NB4 (cell line): ENCODE data around the gene CABLES1.

Experiments
- DNase-seq: peaks from one replicate; pipeline ENCODE4 v3.0.0; 2010; ENCODE audit warnings: low read depth
- H3K4me3 ChIP-seq: one replicate; pipeline ENCODE4 v1.5.1; 2011; ENCODE audit warnings: mild to moderate bottlenecking, low read depth, low read length, moderate library complexity
- MAX ChIP-seq: IDR thresholded peaks from 2 replicates; pipeline ENCODE4 v1.6.1; 2011; ENCODE audit warnings: low read depth, low read length
- MYC ChIP-seq: IDR thresholded peaks from 2 replicates; pipeline ENCODE4 v1.6.1; 2011; ENCODE audit warnings: low read depth, low read length
- POLR2A ChIP-seq: IDR thresholded peaks from 2 replicates; pipeline ENCODE4 v1.6.1; 2011; ENCODE audit warnings: mild to moderate bottlenecking; ENCODE audit not compliant: insufficient read length; ENCODE audit errors: extremely low read depth
- TF ChIP-seq, protein P1 (sequence below): IDR thresholded peaks from one replicate; pipeline ENCODE4 v1.5.1; 2012; ENCODE audit warnings: low read depth, low read length

Gene CABLES1

DNA sequence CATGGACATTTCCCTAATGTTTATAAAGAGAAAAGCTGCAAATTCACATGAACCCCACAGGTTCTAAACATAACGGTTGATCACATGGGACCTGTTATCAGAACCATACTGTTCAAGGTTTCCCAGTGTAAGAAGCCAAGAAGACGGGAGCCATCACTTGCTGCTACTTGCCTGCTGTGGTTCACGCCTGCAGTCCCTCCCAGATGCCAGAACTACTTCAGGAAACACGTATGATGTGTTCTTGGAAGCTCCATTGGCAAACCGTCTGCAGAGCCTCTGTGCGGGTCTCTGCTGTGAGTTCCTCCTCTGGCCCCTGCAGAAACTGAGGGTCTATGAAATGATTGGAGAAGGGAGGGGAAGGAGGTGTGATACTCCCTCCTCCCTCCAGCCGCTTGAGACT is 75.2 kb downstream of the CABLES1 start:
- TF ChIP-seq MAX (no peak), MYC (no peak), POLR2A (no peak)
- TF ChIP-seq, protein P1, sequence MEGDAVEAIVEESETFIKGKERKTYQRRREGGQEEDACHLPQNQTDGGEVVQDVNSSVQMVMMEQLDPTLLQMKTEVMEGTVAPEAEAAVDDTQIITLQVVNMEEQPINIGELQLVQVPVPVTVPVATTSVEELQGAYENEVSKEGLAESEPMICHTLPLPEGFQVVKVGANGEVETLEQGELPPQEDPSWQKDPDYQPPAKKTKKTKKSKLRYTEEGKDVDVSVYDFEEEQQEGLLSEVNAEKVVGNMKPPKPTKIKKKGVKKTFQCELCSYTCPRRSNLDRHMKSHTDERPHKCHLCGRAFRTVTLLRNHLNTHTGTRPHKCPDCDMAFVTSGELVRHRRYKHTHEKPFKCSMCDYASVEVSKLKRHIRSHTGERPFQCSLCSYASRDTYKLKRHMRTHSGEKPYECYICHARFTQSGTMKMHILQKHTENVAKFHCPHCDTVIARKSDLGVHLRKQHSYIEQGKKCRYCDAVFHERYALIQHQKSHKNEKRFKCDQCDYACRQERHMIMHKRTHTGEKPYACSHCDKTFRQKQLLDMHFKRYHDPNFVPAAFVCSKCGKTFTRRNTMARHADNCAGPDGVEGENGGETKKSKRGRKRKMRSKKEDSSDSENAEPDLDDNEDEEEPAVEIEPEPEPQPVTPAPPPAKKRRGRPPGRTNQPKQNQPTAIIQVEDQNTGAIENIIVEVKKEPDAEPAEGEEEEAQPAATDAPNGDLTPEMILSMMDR: no peak
- no peak overlapping the region for H3K4me3 ChIP-seq
- DNase-seq: no peak

DNA sequence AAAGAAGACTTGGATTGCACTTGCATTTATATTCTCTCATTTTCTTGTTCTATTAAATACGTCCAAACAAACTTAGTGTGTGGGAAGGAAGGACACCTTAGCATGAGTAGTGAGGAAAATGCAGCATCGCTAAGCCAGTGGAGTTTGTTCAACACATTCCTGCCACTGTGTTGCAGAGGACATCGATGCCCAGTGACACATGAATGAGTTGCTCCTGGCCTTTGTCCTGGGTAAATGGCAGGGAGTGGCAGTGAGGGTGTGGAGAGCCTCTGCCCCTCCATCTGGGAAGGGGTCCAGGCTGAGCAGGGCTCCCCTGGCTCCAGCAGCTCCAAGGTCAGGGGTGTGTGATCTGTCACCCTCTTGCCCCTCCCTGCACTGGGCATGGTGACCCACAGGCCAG is 75.9 kb downstream of the CABLES1 start:
- no peak for DNase-seq
- no peak overlapping the region for H3K4me3 ChIP-seq
- TF ChIP-seq POLR2A (no peak), MYC (no peak), MAX (no peak)
- TF ChIP-seq, protein P1: no peak

- no peak for TF ChIP-seq MYC
- TF ChIP-seq, protein P1: no peak
- no peak for TF ChIP-seq MAX
- TF ChIP-seq POLR2A: no peak
- no peak for DNase-seq
- no peak overlapping the region for H3K4me3 ChIP-seq
These were observed 76.9 kb downstream of the CABLES1 start for GRCh38 chr18:23212161-23212560.

DNA sequence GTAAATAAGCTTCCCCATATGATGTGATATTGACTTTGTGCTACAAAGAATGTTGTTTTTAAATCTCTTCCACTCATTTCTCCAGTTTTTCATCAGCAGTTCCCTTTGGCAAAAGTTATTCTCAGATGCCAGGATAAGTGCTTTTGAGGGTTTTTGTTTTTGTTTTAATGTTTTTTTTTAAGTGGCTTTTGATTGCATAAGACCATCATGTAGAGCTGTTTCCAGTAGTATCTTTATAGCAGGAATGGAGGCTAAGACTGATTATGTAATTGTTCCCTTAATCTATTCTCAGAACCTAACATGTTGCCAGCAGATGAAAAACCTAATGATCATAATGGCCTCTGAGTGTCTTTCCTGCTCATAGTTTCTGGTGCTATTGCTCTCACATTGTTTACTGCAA is 77.9 kb downstream of the CABLES1 start:
- no peak for DNase-seq
- no peak overlapping the region for H3K4me3 ChIP-seq
- TF ChIP-seq MYC: no peak
- no peak for TF ChIP-seq POLR2A
- TF ChIP-seq, protein P1: no peak
- TF ChIP-seq MAX: no peak

- TF ChIP-seq MYC (no peak), MAX (no peak), POLR2A (no peak)
- TF ChIP-seq, protein P1: no peak
- H3K4me3 ChIP-seq: no peak overlapping the region
- DNase-seq: no peak
These were observed 82.5 kb downstream of the CABLES1 start for GRCh38 chr18:23217781-23218180.

- DNase-seq: no peak
- H3K4me3 ChIP-seq: no peak overlapping the region
- TF ChIP-seq MAX: no peak
- TF ChIP-seq POLR2A: no peak
- no peak for TF ChIP-seq MYC
These were observed 85.1 kb downstream of the CABLES1 start for GRCh38 chr18:23220355-23220754.
